Erythroblast (primary cell): ENCODE data around the gene PRMT2.

Experiments used
- GATA1 ChIP-seq: IDR thresholded peaks from 2 replicates; pipeline ENCODE4 v1.6.1; 2011; ENCODE audit warnings: low read depth, mild to moderate bottlenecking, control low read depth, low read length, moderate library complexity
- POLR2A ChIP-seq: IDR thresholded peaks from 2 replicates; pipeline ENCODE4 v1.6.1; 2011; ENCODE audit warnings: mild to moderate bottlenecking, low read length

DNA sequence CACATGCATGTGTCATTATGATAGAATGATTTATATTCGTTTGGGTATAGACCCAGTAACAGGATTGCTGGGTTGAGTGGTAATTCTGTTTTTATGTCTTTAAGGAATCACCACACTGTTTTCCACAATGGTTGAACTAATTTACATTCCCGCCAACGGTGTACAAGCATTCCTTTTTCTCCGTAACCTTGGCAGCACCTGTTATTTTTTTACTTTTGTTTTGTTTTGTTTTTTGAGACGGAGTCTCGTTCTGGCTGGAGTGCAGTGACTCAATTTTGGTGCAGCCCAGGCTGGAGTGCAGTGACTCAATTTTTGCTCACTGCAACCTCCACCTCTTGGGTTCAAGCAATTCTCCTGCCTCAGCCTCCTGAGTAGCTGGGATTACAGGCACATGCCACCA, 22.1 kb upstream of the PRMT2 start:
- no peak for TF ChIP-seq POLR2A
- no peak for TF ChIP-seq GATA1
